NCI-H187 (cell line): Measurements from ENCODE around the gene TSC22D4.

Experiments used
- DNase-seq, 2 experiments: peaks; one replicate each; lab custom pipeline; 2025; lab: John Stamatoyannopoulos, UW

TSC22D4 gene

DNA sequence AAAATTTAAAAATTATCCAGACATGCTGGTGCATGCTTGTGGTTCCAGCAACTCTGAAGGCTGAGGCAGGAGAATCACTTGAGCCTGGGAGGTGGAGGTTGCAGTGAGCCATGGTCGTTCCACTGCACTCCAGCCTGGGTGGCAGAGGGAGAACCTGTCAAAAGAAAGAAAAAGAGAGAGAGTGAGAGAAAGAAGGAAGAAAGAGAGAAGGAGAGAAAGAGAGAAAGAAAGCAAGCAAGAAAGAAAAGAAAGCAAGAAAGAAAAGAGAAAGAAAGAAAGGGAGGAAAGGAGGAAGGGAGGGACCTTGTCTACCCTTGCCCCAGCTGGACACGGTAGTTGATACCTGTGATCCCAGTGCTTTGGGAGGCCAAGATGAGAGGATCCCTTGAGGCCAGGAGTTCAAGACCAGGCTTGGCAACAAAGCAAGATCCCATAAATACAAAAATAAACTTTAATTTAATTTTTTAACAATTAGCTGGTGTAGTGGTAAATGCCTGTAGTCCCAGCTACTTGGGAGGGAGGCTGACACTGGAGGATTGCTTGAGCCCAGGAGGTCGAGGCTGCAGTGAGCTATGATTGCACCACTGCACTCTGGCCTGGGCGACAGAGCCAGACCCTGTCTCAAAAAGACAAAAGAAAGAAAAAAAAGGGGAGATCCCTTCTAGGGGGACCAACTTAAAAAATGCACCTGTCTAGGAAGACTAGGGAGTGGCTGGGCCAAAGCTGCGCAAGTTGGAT, 13.9 kb upstream of the TSC22D4 start:
- DNase-seq = no peak

DNA sequence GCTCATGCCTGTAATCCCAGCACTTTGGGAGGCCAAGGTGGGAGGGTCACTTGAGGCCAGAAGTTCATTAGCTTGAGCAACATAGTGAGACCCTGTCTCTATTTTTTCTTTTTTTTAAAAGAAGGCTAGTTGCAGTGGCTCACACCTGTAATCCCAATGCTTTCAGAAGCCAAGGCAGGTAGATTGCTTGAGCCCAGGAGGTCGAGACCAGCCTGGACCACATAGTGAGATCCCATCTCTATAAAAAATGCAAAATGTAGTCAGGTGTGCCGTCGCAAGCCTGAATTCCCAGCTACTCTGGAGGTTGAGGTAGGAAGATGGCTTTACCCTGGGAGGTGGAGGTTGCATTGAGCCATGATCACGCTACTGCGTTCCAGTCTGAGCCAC, 12.2 kb upstream of the TSC22D4 start:
- DNase-seq = no peak

DNA sequence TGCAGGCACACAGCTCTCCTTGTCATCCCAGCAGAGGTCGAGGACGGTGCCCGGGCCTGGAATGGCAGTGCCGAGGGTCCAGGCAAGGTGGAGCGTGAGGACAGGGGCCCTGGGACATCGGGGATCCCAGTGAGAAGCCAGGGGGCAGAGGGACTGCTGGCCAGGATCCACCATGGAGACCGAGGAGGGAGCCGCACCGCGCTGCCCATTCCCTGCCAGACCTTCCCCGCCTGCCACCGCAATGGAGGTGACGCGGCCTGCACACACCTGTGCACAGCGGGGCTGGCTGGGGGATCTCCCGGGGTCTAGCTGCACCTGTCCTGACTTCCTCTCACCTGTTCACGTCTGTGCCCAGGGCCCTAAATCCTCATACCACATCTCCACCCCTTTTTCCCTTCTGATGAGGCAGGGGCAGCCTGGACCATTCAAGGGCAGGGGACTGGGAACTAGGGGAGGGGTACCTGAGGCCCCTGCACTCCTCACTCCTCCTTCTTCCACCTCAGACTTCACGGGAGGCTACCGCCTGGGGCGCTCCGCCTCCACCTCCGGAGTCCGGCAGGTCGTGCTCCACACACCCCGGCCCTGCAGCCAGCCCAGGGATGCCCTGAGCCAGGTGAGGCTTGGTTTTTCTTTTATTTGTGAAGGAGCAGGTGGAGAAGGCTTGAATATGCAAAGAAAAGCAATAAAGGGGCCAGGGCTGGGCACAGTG, 11.6 kb upstream of the TSC22D4 start:
- DNase-seq = no peak

DNA sequence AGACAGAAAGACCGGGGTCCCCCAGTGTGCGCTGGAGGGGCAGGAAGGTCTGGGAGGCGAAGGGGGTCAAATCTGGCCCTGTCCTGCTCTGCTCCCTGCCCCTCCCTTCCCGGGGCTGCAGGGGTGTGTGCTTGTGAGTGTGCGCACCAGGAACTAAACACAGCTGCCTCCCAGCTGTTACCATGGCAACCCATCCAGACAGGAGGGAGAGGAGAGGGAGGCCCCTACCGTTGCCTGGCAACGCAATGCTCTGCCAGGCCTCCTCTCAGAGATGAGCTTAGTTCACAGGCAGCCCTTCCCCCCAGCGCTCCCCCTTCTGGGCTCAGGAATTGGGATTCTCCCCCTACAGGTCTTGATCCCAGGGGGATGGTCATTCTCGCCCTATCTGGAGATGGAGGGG, 10.8 kb upstream of the TSC22D4 start:
- peak; percentile 93 to 99 for DNase-seq

DNA sequence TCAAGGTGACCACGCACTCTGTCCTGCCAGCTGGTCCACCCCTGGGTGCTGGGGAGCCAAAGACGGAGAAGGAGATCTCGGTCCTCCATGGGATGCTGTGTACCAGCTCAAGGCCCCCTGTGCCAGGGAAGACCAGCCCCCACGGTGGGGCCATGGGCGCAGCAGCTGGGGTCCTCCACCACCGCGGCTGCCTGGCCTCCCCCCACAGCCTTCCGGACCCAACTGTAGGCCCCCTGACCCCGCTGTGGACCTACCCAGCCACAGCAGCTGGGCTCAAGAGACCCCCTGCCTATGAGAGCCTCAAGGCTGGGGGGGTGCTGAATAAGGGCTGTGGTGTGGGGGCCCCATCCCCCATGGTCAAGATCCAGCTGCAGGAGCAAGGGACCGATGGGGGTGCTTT, 10.1 kb upstream of the TSC22D4 start:
- DNase-seq = no peak

DNA sequence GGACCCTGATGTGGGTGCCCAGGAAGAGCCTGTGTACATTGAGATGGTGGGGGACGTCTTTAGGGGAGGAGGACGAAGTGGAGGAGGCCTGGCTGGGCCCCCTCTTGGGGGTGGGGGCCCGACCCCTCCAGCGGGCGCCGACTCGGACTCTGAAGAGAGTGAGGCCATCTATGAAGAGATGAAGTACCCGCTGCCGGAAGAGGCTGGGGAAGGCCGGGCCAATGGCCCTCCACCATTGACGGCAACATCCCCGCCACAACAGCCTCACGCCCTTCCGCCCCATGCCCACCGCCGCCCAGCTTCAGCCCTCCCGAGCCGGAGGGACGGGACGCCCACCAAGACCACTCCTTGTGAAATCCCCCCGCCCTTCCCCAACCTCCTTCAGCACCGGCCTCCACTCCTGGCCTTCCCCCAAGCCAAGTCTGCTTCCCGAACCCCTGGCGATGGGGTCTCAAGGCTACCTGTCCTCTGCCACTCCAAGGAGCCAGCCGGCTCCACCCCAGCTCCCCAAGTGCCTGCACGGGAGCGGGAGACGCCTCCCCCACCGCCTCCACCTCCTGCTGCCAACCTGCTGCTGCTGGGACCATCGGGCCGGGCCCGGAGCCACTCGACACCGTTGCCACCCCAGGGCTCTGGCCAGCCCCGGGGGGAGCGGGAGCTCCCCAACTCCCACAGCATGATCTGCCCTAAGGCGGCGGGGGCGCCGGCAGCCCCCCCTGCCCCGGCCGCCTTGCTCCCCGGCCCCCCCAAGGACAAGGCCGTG, 9.5 kb upstream of the TSC22D4 start:
- no peak for DNase-seq

DNA sequence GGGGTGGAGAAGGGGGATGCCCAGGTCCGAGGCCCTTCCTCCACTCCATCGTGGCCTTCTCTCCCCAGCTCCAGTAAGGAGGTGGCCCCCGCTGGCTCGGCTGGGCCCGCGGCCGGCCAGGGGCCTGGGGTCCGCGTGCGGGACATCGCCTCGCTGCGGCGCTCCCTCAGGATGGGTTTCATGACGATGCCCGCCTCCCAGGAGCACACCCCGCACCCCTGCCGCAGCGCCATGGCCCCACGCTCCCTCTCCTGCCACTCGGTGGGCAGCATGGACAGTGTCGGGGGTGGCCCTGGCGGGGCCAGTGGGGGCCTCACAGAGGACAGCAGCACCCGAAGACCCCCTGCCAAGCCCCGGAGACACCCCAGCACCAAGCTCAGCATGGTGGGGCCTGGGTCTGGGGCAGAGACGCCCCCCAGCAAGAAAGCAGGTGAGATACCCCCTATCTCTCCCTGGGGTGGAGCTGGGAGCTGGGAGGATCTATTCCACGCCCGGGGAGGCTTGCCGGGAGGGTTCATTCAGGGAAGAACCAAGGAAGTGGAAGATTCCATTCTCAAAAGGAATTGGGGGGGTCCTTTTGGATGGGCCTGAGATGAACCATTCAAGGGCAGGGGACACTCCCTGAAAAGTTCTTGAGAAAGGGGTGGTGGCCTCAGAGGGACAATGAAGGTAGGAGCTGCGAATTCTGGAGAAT, 7.9 kb upstream of the TSC22D4 start:
- DNase-seq = no peak

DNA sequence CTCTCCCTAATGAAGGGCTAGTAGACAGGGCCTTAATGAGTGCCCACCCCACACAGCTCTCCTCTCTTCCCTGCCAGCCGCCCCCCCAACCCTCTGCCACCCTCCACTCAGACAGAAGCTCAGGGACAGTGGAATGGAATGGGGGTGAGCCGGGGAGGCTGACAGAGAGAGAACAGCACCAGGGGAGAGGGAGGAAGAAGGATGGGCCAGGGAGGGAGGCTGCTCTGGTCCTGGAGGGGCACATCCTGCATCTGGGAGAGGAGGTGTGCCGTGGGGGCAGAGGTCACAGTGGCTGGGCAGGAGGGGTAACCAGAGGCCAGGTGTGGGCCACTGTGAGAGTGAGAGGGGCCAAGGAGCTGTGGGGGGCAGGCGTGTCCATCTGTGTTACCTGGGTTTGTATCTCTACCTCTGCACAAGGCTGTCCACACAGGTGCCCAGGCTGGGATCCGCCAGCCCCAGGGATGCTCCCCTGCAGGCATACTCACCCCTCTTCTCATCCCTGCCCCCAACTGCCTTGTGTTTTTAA, 7.2 kb upstream of the TSC22D4 start:
- DNase-seq = no peak

DNA sequence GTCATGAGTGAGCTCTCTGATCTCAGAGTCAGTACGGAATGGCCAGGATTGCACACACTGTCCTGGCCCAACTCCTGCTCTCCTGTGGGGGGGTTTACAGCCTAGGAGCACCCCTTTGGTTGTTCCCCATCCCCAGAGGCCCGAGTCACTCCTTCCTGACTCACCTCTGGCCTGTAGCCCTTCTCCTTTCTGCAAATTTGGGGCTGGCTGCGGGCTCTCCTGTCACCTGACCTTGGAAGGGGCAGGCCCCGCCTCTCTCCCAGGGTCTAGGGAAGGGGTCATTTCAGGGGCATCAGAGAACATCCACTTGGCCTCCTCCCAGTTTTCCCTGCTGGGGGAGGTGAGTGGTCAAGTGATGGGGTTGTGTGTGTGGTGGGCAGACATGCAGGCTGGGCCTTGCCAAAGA, 6.5 kb upstream of the TSC22D4 start:
- no peak for DNase-seq

DNA sequence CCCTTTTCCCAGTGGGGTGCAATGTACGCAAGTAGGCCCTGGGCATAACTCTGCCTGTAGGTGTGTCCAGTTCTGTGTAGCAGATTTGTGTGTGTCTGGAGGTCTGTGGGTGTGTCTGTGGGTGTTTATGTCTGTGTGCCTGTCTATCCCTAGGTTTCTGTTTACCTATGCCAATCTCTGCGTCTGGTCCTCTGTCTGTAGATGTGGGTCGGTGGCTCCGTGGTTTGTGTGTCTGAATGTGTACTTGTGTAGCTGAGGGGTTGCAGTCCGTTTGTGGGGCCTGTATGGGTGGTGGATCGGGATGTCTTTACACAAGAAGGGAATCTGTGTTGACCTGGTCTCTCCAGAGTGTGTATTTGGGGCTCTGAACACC, 5.6 kb upstream of the TSC22D4 start:
- DNase-seq = no peak

DNA sequence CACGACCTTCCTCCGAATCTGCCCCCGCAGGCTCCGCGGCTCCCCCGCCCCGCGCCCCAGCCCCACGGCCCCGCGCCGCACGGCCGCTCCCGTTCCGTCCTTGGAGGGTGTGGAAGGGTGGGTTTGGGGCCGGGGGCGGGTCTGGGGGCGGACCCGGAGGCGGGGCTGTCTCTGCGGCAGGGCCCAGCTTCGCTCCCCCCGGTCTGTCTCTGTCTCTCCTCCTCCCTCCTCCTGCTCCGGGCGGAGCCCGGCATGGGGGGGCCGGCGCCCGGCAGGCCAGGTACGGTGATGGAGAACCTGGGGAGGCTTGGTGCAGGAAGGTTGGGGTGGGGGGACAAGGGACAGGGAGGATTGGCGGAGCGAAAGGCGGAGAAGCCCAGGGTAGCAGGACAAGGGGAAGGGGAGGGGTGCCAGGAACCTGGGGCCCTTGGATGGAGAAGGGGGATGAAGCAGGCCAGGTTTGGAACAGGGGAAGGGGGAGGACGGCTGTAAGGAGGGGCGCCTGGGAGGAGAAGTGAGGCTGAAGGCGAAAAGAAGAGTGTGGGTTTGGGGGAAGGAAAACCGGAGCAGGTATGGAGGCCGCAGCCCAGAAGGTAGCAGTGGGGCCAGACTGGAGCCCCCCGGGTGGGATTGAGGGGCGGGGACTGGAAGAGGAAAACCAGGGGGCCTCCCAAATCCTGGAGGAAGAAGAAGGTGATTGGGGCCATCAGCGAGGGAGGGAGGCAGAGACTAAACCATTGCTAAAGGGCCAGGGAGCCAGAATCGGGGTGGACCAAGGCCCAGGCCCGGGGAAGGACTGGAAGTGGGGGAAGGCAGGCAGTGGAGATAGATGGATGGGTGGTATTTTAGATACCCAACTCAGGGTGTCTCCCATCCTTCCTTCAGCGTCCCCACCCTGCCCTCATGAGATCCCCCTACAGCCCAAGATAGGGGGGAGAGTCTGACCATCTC, 5.0 kb upstream of the TSC22D4 start, which contains the start of gene NYAP1:
Gene NYAP1, plus strand, starts transcription at position 206 of the 951 bp plus-strand sequence. CDS start 1,385 bp downstream, outside the sequence.
- DNase-seq = peak; percentile 32 to 39

DNA sequence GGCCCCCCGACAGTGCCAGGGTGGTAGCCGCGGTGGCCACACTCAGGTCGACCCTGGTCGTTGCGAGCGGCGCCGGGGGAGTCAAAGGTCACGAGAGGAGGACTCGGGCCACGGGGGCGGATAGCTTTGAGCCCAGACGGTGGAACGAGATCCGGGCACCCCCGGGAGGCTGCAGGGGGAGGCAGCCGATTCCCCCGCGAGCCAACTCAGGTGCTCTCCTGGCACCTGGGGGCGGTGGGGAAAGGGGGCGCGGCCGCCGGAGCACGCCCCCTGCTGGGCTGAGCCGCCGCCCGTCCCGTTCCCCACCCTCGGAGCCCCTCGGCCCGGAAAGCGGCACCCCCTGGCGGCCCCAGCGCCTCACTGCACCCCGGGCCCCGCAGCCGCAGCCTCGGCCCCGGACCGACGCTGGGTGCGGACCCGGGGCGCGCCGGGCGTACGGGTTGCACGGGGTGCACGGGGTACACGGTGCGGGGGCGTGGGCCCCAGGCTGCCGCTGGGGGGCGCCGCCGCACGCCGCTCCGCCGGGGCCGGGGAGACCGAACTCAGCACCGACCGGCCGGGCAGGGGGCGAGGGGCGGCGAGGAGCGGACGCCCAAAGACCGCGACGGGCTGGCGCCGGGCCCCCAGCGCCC, 4.2 kb upstream of the TSC22D4 start:
- peak; percentile 14 to 22 for DNase-seq

DNA sequence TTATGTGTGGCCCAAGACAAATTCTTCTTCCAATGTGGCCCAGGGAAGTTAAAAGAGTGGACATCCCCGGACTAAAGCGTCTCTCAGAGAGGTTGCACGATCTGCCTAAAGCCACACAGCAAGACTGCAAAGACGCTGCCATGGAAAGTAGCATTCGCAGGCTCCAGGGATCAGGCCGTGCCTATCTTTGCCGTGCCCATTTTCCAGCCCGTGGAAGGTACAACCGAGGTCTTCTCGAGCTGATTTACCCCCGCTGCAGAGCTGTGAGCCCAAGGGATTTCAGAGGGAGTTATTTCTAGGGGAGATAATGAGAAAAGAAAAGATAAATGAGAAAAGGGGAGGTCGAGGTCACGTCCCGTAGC, 3.7 kb upstream of the TSC22D4 start:
- DNase-seq = no peak

DNA sequence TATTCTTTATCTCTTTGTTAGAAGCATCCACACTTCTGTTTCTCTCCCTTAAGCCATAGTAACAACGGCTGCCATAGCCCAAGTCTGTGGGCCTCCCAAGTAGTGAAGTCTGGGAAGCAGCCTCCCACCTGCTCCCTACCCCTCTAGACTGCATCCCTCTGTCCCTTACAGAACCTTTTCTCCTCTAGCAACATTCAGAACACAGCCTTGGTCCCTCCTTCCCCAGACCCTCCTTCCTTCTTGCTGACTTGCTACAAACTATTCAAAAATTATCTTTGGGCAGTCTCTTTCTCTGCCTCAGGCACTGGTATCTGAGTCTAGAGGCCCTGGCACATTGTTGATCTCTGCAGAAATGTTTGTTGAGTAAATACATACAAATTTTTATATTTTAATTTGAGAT, 2.5 kb upstream of the TSC22D4 start:
- no peak for DNase-seq

DNA sequence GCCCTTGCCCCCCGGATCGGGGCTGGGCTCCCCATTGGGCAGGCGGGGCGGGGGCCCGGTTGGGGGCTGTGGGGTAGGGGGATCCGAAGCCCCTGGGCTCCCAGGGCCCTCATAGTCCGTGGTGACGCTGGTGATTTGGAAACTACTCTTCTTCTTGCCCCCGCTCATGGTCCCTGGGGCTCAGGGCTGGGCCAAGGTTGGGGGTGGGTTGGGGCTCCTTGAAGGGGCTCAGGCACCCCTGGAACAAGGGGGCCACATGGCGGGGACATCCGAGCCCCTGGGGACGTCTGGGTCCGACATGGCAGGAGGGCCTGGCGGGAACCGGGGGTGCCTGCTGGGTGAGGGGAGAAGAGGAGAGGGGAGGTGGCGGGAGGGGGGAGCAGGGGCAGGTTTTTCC, 1.1 kb downstream of the TSC22D4 start:
- no peak for DNase-seq

DNA sequence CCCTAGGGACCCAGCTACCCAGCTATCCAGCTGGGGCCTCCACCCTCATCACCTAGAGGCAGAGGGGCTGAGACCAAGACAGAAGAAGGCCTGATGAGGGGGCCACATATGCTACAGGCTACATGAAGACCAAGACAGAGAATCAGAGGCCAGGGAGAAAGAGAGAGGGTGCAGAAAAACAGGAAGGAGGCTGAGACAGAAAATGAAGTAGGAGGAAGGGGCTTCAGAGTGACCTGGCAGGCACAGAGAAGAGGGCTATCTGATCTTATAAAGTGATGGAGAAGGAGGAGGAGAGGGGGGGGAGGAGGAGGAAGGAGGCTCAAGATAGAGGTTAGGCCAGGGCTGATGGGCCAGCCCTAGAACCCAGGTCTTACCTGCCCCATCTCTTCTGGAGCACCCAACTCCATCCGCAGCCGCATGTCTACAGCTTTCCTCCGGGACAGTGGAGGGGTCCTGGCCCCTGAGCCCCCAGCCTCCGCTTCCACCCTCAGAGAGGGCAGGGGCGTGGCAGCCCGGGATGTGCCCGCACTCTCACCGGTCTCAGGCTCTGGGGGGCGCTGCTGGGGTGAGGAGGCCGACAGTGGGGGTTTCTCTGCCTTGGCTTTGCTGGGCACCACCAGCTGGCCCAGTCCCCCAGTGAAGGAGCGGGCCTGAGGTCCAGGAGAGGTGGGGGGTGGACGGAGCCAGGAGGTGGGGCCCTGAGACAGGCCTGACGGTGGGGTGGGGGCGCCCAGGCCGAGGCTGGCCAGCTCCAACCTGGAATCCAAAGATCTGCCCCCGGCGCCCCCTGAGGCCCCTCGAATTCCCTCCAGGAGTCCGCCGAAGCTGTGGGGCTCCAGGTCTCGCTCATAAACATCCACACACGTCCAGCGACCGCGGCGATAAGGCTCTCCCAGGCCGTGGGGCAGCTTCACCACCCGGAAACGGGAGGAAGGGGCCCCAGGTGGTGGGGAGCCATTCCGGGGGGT, 1.8 kb downstream of the TSC22D4 start:
- DNase-seq = no peak

DNA sequence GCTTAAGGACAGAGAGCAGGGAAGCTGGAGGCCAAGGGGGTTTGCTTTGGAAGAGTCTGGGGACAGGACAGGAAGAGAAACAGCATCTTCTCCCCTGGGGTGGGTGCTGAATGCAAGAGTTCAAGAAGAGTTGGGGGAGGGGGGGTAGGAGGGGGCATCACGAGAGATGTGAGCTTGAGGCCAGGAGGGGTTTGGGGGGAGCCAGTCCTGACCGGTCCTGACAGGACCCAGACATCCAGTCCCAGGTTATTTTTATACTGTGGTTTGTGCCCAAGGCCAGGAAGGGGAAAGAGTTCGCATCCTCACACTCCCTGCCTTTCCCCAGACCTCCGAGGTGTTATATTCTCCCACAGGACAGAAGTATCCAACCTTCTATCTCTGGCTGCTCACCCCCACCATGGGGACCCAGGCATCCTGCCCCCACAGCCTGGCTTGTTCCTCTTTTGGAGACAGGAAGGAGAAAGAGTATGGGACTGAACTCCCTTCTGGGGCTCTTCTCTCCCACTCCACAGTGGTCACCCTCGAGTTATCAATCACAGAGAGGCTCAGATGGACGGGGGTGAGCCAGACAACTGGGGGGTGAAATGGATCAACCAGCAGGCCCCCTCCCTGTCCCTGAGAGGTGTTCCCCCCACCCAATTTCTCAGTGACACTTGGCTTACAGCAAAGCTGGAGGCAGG, 2.8 kb downstream of the TSC22D4 start:
- no peak for DNase-seq

DNA sequence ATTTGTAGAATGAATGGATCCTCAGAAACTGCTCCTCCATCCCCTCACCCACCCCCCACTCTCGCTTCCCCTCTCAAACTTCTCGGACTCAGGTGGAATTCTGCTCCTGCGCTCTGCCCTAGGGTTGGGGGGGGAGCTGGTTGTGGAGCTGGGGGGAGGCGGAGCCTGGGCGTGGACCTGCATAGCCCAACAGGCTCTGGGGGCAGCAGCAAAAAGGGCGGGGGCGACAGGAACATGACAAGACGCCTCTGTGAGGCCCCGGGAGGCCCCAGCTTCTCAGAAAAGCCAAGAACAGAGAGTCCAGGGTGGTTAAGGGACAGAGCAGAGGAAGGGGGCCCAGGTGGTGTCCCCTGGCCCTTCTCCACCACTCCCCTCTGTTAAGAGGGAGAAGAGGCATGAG, 3.5 kb downstream of the TSC22D4 start:
- no peak for DNase-seq
